M059J (cell line): ENCODE measurements around the gene TMEM72. TPM values are rescaled to one million over a fixed set of nuclear protein-coding genes. Genes with fewer than 3 reads are reported as not detected.

Experiments
- DNase-seq: peaks from one replicate; pipeline ENCODE4 v3.0.0-alpha.2; 2012; ENCODE audit warnings: low read depth
- total RNA-seq: library from RNA; depleted of rRNA; stranded (reverse); fragments of >200 nt; shearing (Covaris generic); gene quantifications from 2 replicates; pipeline ENCODE4 v1.2.3, GENCODE V29; 2014

Gene TMEM72
- total RNA-seq, 1 experiment from 2014 or later = not detected

DNA sequence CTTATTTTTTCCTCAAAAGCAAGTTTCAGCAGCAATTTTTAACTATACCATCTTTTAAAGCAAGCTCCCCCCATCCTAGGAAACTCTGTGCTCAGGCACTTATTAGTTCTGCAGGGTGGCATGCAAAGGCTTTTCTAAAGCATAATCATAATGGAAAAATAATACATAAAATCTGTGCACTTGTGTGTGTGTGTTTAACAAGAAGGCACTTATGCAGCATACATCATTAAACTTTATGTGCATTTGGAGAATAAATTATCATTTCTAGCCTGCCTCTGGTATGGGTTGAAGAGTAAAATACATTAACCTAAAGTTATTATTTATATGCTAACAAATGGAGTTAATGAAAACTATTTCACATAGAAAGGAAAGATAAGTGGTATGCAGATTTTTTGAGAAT is 42.9 kb downstream of the TMEM72 start:
- no peak for DNase-seq

DNA sequence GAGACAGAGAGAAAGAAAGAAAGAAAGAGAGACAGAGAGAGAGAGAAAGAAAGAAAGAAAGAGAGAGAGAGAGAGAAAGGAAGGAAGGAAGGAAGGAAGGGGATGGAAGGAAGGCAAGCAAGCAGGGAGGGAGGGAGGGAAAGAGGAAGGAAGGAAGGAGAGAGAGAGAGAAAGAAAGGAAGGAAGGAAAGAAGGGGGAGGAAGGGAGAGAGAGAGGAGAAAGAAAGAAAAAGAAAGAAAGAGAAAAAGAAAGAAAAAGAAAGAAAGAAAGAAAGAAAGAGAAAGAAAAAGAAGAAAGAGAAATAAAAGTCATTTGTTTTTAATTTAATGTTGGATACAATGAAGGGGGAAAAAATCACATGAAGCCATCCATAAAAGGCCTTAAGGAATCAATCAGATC is 43.8 kb downstream of the TMEM72 start:
- DNase-seq = no peak

DNA sequence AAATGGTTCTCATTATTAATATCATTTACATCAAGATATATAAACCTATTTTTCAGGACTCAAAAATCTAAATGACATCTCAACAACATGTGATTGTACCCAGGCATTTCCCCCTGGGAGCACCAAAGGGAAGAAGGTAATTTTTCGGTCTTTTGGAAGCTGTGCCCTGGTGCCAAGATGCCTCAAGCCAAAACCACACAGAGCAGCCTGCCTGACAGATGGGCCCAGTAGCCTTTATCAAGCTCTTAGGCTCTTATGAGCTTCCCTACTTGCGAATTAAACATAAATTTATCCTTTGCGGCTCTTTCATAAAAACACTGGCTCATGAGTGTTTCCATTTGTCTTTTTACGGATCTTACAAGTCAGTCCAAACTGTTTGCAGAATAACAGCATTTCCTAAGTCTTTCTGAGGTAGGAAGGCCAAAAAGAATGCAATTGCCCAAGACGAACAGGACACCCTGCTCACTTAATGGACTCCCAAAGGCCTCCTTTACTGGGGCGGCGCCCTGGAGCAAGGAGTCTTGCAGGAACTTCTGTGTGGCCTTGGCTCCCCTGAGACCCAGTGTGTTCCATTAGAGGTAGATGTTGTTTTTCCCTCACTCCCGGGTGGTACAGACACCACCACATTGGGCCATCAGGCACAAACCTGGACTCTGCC is 44.4 kb downstream of the TMEM72 start:
- DNase-seq = no peak

- no peak for DNase-seq
These were observed 45.1 kb downstream of the TMEM72 start for GRCh38 chr10:44956226-44956625.

DNA sequence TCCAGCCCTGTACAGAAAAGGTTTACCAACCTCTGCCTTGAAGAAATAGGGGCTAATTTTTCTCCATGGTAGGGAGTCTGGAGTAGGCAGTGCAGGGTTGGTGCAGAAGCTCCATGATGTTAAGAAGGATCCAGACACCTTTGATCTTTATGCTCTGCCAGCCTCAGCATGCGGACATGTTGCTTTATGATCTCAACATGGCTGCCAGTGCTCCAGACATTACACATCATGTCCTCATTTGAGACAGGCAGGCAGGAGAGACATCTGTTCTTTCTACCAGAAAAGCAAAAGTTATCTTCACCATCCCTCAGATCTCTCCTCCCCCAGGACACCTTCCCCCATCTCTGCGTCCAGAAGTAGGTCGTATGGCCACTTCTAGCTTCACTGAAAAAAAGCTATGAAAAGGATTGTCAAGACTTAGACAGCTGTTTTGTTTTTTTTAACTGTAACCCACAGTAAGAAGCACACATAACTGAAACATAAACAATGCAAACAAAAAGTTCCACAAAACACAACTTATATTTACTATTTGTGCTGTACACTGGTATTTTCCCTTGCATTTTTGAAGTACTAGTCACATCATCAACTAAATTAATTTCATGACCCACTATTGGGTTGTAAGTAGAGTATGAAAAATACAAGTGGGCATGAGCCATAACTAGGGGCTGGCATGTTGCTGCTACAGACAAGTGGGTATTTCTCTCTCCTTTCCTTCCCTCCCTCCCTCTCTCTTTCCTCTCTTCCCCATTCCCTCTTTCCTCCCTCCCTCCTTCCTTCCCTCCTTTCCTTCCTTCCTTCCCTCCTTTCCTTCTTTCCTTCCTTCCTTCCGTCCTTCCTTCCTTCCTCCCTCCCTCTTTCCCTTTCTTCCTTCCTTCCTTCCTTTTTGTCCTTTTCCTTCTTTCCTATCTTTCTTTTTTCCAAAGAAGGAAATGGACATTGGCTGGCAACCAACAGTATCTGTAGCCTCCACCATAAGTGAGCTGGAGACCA is 45.9 kb downstream of the TMEM72 start:
- no peak for DNase-seq

DNA sequence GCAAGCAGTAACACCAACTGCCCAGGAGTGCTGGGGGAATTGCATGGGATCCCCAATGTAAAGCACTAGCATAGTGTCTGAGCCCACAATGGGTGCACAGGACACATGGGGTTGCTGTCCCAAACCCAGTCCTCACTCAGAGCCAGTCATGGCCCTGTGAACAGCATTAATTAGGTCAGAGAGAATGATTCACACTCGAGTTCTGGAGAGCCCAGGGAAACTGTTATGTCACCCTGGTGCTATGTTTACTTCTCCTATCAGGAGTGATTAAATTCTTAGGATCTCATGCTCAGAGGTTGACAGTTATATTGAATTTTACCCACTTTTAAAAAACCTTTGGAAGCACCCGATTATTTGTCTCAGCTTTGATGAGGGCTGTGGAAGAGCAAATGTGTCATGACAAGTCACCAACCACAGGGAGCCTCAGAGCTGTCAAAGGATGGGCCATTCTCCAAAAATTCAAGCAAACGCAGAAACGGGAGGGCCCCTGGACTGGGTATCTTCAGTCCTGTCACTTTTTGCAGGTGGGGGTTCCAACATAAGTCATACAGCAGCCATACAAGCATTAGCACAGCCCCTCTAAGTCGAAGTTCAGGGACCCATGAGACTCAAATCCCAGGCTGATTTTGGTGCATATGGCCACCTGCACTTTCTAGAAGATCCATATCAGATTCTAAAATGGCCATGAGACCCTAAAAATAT is 47.2 kb downstream of the TMEM72 start:
- DNase-seq = peak; percentile 84

- no peak for DNase-seq
These were observed 47.7 kb downstream of the TMEM72 start for GRCh38 chr10:44958898-44959246.

DNA sequence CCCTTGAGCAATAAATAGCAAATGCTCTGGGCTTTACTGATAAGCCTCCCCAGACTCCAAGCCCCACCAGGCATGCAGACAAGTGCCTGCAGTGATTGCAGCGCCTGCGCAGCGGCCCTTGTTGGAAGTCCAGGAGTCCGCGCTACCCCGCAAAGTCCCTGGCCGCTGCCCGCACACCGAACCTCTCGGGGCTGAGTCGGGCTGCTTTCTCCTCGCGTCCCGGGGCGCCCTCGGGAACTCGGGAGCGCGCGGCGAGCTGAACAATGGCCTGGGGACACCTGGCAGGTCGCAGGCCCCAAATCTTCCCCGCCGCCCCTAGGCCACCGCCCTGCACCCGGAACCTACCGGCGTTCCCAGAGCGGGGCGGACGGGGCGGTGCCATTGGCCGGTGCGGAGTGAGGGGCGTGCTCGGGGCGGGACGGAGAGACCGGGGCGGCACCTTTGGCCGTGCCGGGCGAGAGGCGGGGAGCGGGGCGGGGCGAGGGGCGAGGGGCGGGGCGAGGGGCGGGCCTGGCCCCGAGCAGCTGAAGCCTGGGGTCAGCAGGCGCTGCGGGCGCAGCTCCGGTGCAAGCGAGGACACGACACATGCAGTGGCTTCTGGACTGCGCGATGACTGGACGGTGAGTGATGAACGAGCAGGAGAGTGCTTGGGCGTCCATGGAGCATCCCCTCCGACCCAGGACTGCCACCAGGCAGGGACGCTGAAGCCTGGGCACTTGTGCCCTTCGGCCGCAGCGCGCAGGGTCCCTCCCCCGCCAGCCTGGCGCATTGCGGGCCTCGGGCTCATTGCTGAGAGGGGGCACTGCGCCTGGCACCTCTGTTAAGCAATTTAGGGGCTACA is 48.3 kb downstream of the TMEM72 start, which contains the start of gene RASSF4:
RASSF4 (plus strand) TSS at position 556 of the 841 bp plus-strand sequence. CDS start 10,401 bp downstream, outside the sequence.
- DNase-seq = peak; percentile 82

DNA sequence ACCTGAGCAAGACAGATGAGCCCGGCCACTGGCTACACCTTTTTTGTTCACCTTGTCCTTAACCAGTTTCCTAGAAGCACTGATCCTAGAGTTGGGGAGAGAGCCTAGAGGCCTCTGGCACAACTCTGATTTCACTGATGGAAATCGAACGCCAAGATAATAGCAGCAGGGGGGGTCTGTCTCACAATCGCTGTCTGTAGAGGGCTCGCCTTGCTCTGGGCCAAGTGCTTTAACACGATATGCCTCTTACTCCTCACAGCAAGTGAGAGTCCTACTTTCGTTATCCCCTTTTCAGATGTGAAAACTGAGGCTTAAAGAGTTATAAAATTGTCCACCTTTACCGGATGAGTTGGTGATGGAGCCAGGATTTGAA is 48.9 kb downstream of the TMEM72 start:
- DNase-seq = no peak

DNA sequence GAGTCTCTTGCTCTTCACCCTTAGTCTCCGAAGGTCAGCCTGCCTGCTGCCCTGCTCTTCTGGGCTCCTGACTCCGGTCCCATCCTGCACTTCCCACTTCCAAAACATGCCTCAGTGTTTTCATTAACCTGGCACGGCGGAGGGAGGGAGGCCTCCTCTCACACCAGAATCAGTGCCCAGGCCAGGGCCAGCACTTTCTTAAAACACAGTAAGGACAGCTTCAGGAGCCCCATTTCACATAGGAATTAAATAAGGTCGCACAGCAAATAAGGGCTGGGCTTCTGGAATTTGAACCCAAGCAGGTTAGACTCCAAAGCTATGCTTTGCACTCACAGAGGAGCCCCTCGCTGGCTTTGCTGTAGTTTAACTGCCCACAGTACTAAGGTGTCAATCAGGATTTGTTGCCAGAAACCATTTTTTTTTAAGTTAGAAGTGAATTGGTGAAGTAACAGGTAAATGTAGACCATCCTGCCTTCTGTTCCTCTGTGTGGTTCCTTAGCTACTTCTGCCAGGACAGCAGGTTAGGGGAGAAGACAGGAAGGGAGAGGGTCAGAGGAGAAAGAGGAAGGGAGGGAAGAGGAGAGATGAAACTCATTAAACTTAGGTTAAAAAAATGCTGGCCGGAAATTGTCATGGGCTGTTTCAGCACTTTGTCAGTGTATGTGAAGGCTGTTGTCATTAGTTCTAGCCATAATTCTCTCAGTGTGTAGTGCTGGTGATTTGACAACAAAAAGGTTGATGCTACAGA is 49.5 kb downstream of the TMEM72 start:
- no peak for DNase-seq

DNA sequence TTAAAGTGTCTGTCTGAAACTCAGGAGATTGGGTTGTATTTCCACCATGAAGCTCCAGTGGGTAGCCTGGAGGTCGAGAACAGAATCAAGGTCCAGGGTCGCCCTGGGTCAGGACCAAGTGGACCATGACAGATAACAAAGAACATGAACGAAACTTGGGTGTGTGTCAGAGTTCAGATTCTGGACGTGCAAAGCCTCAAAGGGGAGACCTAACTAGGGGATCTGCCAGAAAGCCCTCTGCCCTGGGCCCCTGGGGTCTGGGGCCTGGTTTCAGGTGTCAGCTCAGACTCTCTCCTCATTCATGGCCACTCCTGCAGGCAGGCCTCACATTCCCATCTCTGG is 50.1 kb downstream of the TMEM72 start:
- DNase-seq = no peak

- DNase-seq = no peak
These were observed 51.0 kb downstream of the TMEM72 start for GRCh38 chr10:44961931-44962750.

GRCh38 chr10:44962870-44963738 is 52.0 kb downstream of the TMEM72 start:
- no peak for DNase-seq

GRCh38 chr10:44963772-44964633 is 52.9 kb downstream of the TMEM72 start:
- DNase-seq = peak; percentile 65

DNA sequence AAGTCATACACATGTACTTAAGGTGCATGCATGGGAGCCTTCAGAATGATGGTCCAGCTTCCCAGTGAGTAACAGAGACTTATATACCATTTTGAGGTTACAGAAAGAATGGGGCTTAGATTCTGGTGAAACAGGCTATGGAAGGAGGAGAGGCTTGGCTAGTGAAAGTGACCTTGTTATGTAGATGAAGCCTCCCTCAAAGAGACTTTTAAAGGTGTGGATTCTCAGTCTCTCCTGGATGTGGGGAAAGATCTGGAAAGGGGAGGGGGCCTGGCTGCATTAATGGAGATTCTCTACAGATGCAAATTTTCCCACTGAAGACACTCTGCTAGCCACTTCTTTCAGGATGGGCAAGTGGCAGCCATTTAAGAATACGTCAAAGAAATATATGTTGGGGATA is 54.0 kb downstream of the TMEM72 start:
- DNase-seq = no peak

- no peak for DNase-seq
These were observed 54.5 kb downstream of the TMEM72 start for GRCh38 chr10:44965651-44966097.

DNA sequence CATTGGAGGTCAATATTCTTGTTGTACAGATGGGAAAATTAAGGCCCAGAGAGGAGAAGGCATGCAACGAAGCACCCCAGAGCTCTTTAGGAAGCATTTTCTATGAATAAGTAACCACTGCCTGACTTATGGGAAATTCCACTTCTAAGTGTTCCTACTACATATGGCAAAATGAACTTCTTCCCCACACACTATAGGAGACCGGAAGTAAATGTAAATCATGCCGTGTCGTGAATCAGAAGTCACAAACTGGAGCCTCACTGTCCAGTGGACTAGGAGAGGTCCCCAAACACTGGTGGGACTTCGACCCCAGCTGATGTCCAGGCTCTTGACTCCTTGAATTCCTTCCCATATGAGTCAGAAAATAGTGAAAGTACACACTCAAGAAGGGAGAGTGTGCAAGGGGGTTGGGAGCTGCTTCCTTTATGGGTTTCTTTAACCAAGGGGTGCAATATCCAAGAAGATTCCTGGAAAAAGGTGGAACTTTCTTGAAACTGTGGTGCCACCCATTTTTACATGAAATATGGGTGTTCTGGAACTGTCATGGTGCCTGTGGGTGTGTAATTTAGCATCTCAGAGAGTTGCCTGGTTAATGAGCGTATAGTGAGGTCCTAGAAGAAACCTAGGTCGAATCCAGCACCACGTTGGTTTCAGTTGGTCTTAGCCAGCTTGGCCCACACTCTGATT is 55.1 kb downstream of the TMEM72 start:
- DNase-seq = peak; percentile 49
